ENCODE results near the gene EEF1AKMT3. TPM values are rescaled to one million over a fixed set of nuclear protein-coding genes. Genes with fewer than 3 reads are reported as not detected.

EEF1AKMT3 gene
- total RNA-seq, 4 donors from 2014 or later = 1.9 to 6.7 (median 4.3) TPM

- no peaks in the 10 kb centered on the region for H3K9me3 ChIP-seq
- peaks cover under 1 to 6% (median 4%) of the 10 kb centered on the region in 4 donors for H3K4me1 ChIP-seq
- intact Hi-C loops (cut with DNase I; ENCODE audit: low total_unique reads) (no loop called here), in situ Hi-C loops (cut with MboI; ENCODE audit: low pct_ligation_motif_present in 1 of 4, low pct_unique_long_range_greater_than_20kb in 1 of 4, low sequenced_read_pairs in 3 of 4) (no loop called here)
- no peaks in the 10 kb centered on the region for H3K27me3 ChIP-seq
- no peak overlapping the region for H3K27ac ChIP-seq
- H3K4me3 ChIP-seq = no peak overlapping the region
- no peak for DNase-seq
- WGBS, 2 donors (ENCODE audit: low coverage in 1 of 2) = 93% methylated on average over 10 of the region's 10 CpGs; no CpG with 5 or more reads in 1 of the 2 donors
- H3K36me3 ChIP-seq = peaks cover 0 to 10% (median 4%) of the 10 kb centered on the region in 4 donors
- TF ChIP-seq POLR2AphosphoS5 (IDR thresholded peaks at IDR 0.05) (no peak), POLR2A (IDR thresholded peaks at IDR 0.05) (no peak), EP300 (IDR thresholded peaks at IDR 0.05; ENCODE audit: low read depth) (no peak), CTCF (IDR thresholded peaks at IDR 0.05) (no peak)
These were observed 38.8 kb downstream of the EEF1AKMT3 start for GRCh38 chr12:57811028-57811755.

DNA sequence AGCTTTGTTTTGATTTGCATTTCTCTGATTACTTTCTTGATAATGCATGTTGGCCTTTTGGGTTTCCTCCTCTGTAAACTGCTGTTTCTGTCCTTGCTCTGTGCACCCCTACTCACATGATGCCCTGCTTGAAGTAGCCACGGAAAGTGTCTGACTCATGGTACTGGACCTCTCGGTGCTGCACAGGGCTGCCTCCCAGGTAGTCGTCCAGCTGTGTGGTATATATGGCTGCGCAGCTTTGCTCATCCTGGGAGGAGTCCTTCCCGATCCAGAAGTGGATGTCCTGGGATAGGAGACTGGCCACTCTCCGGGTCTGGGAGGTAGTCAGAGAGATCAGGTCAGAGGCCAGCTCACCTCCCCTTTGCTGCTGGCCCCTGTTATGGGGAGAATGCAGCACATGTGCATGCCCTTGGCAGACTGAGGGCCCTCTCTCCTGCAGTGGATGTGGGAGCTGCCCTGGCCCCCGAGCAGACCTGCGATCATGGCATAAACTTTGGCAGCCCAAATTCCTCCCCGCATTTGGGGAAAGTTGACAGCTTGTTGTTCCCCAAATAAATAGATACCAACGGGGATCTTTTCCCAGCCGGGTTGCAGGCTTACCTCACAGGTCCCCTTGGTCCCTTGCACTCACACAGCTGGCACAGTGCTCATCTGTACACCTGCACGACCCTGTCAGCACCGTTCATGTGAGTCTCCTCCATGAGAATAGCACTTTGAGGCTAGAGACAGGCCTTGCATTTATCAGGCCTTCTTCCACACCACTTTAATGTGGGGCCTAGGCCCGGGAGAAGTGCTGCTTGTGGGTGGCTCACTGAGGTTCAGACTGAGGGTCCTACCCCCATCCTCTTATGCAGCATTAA is 40.9 kb downstream of the EEF1AKMT3 start:
- H3K36me3 ChIP-seq = peaks cover 0 to 10% (median 2%) of the 10 kb centered on the region in 4 donors
- intact Hi-C loops (cut with DNase I; ENCODE audit: low total_unique reads) = no loop called here
- no peak overlapping the region for H3K4me3 ChIP-seq
- TF ChIP-seq CTCF (IDR thresholded peaks at IDR 0.05) (no peak), POLR2A (IDR thresholded peaks at IDR 0.05) (no peak), POLR2AphosphoS5 (IDR thresholded peaks at IDR 0.05) (no peak), EP300 (IDR thresholded peaks at IDR 0.05; ENCODE audit: low read depth) (no peak)
- no peak for DNase-seq
- H3K4me1 ChIP-seq = peaks cover 17 to 26% (median 21%) of the 10 kb centered on the region in 4 donors
- no peak overlapping the region for H3K27ac ChIP-seq
- no peaks in the 10 kb centered on the region for H3K27me3 ChIP-seq
- in situ Hi-C loops (cut with MboI; ENCODE audit: low pct_ligation_motif_present in 1 of 4, low pct_unique_long_range_greater_than_20kb in 1 of 4, low sequenced_read_pairs in 3 of 4) = no loop called here
- 86% methylated on average over 12 of the region's 14 CpGs; no CpG with 5 or more reads in 1 of the 2 donors for WGBS, 2 donors (ENCODE audit: low coverage in 1 of 2)
- no peaks in the 10 kb centered on the region for H3K9me3 ChIP-seq

- in situ Hi-C loops (cut with MboI; ENCODE audit: low pct_ligation_motif_present in 1 of 4, low pct_unique_long_range_greater_than_20kb in 1 of 4, low sequenced_read_pairs in 3 of 4) (no loop called here), intact Hi-C loops (cut with DNase I; ENCODE audit: low total_unique reads) (no loop called here)
- Histone ChIP-seq H3K27me3 (no peaks in the 10 kb centered on the region), H3K4me3 (no peak overlapping the region), H3K9me3 (no peaks in the 10 kb centered on the region), H3K36me3 (peaks cover 0 to 10% (median 0%) of the 10 kb centered on the region in 4 donors), H3K27ac (no peak overlapping the region), H3K4me1 (peaks cover 17 to 34% (median 24%) of the 10 kb centered on the region in 4 donors)
- DNase-seq = no peak
- WGBS, 2 donors (ENCODE audit: low coverage in 1 of 2) = 85 to 90% methylated on average over 2 to 17 of the region's 17 CpGs
- TF ChIP-seq POLR2A (IDR thresholded peaks at IDR 0.05) (no peak), POLR2AphosphoS5 (IDR thresholded peaks at IDR 0.05) (no peak), CTCF (IDR thresholded peaks at IDR 0.05) (no peak), EP300 (IDR thresholded peaks at IDR 0.05; ENCODE audit: low read depth) (no peak)
These were observed 41.8 kb downstream of the EEF1AKMT3 start for GRCh38 chr12:57813971-57814772.
